Activated T-cell treated with anti-CD3 and anti-CD28 coated beads for 48 hours (primary cell): ENCODE measurements around the gene UBL3.

Source experiments
- DNase-seq: peaks from one replicate; pipeline ENCODE4 v3.0.0-alpha.2; 2020; ENCODE audit warnings: low read depth

The UBL3 gene

GRCh38 chr13:29808264-29808663, 42.2 kb downstream of the UBL3 start:
- DNase-seq: no peak

GRCh38 chr13:29805994-29806979, 44.1 kb downstream of the UBL3 start:
- DNase-seq: peak; percentile 13

- DNase-seq: no peak
Measured at GRCh38 chr13:29803221-29803620, 47.2 kb downstream of the UBL3 start.

- no peak for DNase-seq
Measured at GRCh38 chr13:29802621-29803020, 47.8 kb downstream of the UBL3 start.

GRCh38 chr13:29801737-29802305, 48.6 kb downstream of the UBL3 start:
- no peak for DNase-seq

GRCh38 chr13:29801102-29801501, 49.3 kb downstream of the UBL3 start:
- no peak for DNase-seq

GRCh38 chr13:29800687-29801086, 49.7 kb downstream of the UBL3 start:
- DNase-seq: no peak

GRCh38 chr13:29799041-29799440, 51.4 kb downstream of the UBL3 start:
- no peak for DNase-seq

- DNase-seq: no peak
Measured at GRCh38 chr13:29791997-29792780, 58.2 kb downstream of the UBL3 start.

- DNase-seq: no peak
Measured at GRCh38 chr13:29791508-29791907, 58.9 kb downstream of the UBL3 start.

- no peak for DNase-seq
Measured at GRCh38 chr13:29786698-29787097, 63.7 kb downstream of the UBL3 start.

GRCh38 chr13:29785978-29786377, 64.4 kb downstream of the UBL3 start:
- no peak for DNase-seq

- DNase-seq: no peak
Measured at GRCh38 chr13:29782798-29783197, 67.6 kb downstream of the UBL3 start.

- no peak for DNase-seq
Measured at GRCh38 chr13:29774830-29775229, 75.6 kb downstream of the UBL3 start.

- DNase-seq: no peak
Measured at GRCh38 chr13:29771247-29771646, 79.2 kb downstream of the UBL3 start.

GRCh38 chr13:29767006-29767405, 83.4 kb downstream of the UBL3 start:
- no peak for DNase-seq

GRCh38 chr13:29763436-29764180, 86.8 kb downstream of the UBL3 start:
- DNase-seq: no peak

- no peak for DNase-seq
Measured at GRCh38 chr13:29761815-29762214, 88.6 kb downstream of the UBL3 start.

- no peak for DNase-seq
Measured at GRCh38 chr13:29761160-29761559, 89.3 kb downstream of the UBL3 start.

- DNase-seq: no peak
Measured at GRCh38 chr13:29760544-29760943, 89.9 kb downstream of the UBL3 start.

GRCh38 chr13:29758531-29759114, 91.8 kb downstream of the UBL3 start:
- DNase-seq: peak; percentile 55

- DNase-seq: no peak
Measured at GRCh38 chr13:29756506-29756905, 93.9 kb downstream of the UBL3 start.
